HG02852 (cell line): Measurements from ENCODE around the gene USH2A.
"Not testable (repeated sequence)": the region's sequence is repeated elsewhere in the genome, so short reads cannot be mapped to it uniquely, and the experiment has no call there.

ENCODE experiments used
- ATAC-seq: cut with Tn5 transposase; IDR thresholded peaks from one replicate; pipeline ENCODE4 v1.9.1; 2021; ENCODE audit warnings: mild to moderate bottlenecking, moderate library complexity; ENCODE audit not compliant: unreplicated experiment

The USH2A gene

DNA sequence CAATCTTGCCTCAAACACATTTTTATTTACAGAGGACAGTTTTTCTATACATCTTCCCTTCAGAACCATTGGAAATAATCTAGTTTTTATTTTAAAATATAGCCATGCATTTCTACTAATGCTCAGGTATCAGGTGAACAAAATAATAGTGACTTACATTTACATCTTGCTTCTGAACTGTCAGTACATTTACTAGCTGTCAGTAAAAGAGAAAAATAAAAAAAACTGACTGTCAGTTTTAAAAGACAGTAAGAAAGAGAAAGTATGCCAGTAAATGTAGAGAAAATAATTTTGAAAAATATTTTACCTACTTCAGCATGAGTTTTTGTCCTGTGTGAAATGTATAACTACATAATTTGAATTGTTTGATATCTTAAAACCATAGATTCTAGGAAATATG lies 33.5 kb downstream of the USH2A start:
- no peak for ATAC-seq

DNA sequence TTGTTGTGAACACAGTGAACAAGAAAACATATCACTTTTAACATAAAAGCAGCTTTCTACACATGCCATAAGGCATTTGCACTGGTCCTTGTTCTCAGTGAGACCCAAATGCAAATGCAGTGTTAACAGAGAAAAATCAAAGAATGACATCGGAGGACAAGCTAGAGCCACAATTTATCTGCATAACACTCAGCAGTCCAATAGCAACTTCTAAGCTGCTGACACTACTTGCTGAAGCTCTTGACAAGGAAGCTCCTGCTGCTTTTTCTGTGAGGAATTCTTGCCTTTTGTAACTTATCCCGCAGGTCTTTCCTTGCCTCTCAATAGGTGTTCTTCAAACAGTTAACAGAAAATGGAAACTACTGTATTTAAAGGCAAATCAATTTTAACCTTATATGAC lies 34.7 kb downstream of the USH2A start:
- ATAC-seq: no peak

DNA sequence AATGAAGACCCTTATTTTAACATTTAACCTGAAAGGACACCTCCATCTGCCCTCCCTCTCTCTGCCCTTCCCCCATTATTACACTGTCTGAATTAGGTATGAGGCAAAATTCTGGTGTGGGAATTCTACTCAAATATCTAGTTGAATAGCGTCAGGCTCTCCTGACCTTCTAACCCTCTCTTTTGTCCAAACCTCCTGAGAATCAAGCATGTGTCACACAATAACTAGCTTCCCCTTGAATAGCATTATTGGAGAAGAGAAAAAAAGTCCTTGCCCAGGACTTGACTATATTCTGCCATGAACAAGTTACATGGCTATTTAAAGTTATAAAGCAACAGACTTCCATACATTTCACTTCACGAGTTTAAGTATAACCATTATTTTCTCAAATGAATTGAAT lies 35.5 kb downstream of the USH2A start:
- ATAC-seq: no peak

DNA sequence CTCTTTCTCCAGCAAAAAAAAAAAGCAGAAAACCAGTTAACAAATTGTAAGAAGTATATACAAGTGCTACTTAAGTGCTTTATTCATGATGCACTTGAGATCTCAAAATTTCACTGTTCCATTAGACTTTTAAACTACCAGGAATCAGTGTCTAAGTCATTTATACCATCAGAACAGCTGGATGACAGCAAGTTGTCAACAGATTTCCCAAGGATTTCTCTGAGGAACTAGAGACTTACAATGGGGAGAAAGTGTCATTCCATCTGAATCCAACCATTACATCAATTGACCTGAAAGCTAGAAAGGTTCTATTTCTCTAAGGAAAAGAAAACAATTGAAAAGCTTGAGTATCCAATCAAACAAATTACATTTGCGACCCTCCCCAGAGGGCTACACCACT lies 43.8 kb downstream of the USH2A start:
- ATAC-seq: no peak

DNA sequence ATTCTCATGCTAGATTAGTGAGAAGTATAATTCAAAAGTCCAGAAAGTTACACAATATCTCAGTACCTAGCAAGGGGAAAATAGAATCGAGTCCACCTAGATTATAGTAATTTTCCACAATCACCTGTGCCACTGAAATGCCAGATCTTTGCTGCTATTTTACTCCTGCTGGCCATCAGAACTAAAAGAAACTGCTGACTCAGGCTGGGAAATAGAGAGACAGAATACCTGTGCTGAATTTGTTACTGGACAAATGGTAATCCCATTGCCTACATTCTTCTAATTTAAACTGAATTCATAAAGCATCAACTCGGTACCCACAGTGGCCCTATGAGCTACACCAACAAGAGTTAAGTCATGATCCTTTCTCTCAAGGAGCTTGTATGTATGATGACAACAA lies 55.0 kb downstream of the USH2A start:
- ATAC-seq: no peak

DNA sequence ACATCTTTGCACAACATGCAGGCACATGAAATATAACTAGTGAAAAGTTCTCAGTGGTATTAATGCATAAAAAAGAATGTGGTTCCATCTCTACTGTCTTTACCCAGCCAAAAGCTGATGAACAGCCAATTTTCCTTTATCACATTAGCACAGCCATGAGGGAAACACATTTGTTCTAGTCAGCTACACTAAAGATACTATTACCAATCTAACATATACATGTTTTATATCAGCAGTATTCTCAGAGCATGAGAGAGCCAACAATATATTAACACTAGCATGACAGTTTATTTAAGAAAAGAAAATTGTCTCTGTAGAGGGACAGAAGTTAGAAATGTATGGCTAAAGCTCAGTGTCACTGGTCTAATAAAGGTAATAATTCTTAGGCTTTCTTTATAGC lies 56.3 kb downstream of the USH2A start:
- ATAC-seq: no peak

DNA sequence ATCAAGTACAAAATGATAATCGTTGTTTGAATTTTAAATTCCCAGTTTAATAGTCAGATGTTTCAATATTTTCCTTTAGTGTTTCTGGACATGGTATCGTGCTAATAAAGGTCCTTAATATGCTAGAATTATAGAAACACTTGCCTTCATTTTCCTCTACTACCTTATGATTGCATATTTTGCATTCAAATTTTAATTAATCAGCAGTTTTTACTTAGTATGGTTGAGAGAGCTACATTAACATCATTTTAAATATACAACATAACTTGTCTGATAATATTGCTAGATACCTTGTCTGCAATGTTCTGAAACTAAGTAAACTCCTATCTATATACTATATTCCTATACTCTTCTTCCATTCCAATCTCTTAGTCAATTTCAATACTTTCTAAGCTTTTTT lies 66.3 kb downstream of the USH2A start:
- no peak for ATAC-seq

DNA sequence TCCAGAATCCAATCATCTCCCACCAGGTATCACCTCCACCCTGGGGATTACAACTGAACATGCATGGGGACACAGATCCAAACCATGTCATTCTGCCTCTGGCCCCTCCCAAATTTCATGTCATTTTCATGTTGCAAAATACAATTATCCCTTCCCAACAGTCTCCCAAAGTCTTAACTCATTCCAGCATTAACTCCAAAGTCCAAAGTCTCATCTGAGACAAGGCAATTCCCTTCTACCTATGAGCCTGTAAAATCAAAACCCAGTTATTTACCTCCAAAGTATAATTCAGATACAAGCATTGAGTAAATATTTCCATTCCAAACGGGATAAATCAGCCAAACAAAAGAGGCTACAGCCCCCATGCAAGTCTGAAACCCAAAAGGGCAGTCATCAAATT lies 73.1 kb downstream of the USH2A start:
- ATAC-seq: no peak

DNA sequence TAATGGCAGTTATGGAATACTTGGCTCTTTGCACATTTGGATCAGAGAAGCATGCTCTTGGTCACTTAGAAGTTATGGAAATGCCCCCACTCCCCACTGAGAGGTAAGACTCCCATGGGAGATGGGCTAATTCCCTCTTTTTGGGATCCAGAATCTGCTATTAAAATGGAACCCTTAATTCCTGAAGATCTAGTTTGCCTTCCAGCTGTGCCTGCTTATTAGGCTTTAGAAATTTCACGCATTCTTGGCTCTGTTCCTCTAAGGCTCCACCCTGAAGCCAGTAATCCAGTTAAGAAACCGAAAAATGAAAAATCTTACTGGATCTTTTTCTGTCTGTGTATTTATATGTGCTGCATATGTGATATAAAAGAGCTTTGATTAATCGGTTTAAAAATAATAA lies 76.7 kb downstream of the USH2A start:
- ATAC-seq: no peak

DNA sequence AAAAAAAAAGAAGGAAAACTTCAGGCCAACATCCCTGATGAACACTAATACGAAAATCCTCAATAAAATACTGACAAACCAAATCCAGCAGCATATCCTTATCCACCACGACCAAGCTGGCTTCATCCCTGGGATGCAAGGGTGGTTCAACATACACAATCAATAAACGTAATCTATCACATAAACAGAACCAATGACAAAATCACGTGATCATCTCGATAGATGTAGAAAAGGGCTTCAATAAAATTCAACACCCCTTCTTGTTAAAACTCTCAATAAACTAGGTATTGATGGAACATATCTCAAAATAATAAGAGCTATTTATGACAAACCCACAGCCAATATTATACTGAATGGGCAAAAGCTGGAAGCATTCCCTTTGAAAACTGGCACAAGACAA lies 82.7 kb downstream of the USH2A start:
- ATAC-seq: not testable (repeated sequence)

DNA sequence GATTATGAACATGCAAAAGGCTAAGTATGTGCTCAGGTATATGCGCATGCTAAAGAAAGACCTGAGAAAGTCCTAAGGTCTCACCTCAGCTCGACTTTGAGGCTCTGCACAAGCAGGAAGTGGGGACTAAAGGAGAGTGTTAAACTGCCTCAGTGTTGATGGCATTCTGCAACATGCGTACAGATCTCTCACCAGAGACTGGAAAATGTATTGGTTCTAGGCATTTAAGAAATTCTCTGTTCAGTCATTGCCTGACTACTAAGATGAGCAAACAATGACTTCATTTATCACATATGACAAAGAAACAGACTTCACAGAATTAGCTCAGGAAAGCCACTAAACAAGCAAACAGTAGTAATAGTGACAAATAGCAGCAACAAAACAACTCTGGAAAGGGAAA lies 90.8 kb downstream of the USH2A start:
- peak; percentile 50 for ATAC-seq

DNA sequence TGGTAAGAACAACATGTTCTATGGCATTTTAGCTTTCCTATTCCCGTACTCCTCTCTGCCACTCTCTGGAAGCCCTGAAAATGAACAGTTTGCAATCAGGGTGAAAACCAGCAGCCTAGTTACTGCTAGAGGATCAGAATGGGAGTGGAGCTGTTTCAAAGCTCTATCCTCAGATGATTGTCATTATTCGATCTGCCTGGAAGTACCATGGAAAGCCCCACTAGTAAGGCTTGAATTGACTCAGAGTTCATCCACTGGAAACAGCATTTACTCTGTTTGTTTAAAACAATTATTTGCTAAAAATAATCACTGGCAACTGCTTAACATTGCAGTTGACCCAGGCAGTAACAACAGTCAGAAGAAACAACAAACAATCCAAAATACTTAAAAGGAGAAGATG lies 91.2 kb downstream of the USH2A start:
- ATAC-seq: peak; percentile 57

DNA sequence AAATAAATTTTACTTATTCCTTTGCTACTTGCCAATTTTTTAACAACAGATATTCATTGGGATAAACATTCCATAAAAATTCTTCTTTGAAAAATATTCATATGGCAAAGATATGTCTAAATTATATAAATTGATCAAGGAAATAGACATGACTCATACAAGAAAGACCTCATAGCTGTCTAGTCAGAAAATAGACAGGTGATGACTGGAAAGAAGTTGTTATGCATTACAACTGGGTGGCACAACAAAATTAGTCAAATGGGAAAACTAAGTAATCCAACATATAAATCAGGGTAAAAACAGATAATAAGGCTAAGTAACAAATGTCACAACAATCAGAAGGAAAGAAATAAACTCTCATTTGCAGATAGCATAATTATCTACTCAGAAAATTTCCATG lies 92.0 kb downstream of the USH2A start:
- no peak for ATAC-seq

DNA sequence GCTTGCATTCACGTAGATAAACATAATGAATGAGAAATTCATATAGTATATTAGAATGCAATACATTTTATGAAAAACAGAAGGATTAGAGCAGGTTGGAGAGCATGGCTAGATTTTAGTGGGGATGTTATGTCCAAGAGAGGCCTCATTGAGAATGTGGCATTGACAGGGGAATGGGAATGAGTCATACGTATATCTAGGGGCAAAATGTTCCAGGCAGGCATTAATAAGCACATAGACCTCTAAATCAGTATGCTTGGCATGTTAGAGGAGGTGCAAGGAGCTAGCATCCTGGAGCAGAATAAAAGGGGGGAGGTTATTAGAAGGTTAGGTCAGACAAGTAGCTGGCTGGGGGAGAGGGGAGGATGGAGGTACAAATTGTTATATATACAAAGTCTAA lies 93.0 kb downstream of the USH2A start:
- no peak for ATAC-seq

DNA sequence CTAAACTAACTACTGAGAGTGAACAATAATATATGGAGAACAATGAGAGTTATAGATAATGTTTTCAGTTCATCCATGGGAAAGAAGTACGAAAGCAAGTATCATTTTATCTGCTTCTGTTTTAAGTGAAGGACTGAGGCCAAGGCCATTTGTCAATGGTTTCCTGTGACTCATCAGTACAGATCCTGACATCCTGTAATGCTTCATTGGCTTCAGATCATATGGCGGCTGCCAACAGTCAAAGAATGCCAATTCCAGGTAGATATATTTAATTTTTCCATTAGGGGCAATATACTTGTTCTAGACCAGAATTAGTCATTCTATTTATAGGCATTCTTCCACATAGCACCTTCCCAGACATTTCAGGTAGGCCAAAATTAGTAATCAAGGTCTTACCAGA lies 97.3 kb downstream of the USH2A start:
- ATAC-seq: no peak

DNA sequence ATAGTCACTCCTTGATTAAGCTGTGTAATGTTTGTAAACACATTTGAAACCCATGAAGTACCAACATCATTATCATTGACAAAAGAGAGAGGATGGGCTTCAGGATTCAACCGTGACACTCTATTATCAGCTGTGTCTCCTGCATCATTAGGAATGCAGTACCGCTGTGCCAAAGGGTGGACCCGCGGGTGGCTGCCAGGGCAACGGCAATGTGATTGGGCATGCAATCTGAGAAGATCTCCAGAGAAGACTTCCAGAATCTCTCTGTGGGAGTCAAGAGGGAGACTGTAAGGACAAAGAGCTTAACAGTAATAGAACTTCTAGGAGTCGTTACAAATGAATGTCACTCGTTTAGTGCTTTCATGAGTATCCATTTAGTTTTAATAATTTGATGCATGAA lies 97.9 kb downstream of the USH2A start:
- ATAC-seq: no peak

DNA sequence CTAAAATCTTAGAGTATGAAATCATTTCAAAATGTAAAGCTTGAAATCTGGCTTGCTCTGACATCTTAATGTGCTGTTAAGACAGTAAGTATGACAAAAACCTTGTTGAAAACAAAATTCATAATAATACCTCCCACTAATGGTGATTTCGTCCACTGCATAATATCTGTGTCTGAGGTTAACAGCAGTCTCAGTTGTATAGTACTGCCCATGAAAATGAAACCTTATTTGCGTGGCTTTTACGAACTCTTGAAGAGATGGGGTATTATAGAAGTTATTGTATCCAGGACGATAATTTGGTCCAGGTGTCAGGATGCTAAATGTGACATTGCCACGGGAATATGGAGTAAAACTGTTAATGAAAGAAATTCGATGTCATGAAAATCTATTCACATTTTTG lies 99.9 kb downstream of the USH2A start:
- no peak for ATAC-seq

DNA sequence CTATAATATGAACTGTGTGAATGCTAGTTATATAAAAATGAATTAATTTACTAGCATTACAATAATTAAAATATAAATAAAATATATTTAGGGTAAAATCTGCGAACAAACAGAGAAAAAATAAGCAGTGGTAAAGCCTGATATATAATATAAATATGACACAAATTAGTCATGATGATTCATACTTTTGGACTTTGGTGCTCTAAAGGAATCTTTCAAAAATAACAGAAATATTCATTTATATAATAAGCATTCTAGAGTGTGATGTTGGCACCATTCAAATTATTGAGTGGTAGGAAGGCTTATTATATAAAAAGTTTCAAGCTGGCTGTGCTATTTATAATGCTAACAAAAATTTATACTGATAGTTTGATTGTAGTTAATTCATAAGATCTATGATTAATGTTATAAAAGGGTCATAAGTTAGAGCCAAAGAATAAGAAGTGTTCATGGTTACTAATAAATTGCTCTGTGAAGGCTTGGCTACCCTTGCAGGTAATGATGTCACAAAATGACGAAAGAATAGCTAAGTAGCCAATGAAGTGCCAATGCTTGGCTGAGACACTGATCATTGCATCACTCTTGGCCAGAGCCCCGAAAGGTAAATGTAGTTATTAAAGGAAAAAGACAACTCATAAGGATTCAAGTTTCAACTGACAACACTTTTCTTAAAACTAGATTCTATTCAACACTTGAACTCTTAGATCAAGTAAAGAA lies 108.7 kb downstream of the USH2A start:
- ATAC-seq: no peak

DNA sequence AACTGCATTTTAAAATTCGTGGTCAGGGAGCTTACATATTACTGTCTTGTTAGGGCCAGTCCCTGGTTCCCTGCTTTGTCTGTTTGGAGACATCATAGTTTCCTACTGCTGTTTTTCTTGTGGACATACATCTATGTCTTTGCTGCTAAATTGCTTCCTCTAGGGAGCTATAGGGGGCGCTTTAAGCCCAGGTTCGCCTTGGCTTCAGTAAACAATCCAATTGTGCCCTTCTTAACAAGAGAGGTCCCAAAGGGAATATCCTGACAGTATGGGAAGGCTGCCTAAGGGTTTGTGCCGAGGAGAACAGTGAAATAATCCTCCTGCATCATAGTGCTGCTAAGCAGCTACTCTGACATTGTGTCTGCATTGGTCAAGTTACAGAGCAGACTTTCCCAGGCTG lies 112.5 kb downstream of the USH2A start:
- ATAC-seq: peak; percentile 57

DNA sequence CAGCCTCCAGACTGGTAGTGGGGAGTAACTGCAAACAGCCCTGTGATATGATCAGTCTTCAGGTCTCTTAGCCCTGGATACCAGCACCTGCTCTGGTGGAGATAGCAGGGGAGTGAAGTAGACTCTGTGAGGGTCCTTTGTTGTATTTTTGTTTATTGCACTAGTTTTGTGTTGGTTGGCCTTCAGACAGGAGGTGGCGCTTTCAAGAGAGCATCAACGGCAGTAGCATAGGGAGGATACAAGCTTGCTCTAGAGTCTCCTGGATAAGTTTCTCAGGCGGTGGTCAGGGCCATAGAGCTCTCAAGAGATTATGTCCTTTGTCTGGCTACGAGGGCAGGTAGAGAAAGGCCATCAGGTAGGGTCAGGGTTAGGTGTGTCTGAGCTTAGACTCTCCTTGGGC lies 116.4 kb downstream of the USH2A start:
- ATAC-seq: no peak

DNA sequence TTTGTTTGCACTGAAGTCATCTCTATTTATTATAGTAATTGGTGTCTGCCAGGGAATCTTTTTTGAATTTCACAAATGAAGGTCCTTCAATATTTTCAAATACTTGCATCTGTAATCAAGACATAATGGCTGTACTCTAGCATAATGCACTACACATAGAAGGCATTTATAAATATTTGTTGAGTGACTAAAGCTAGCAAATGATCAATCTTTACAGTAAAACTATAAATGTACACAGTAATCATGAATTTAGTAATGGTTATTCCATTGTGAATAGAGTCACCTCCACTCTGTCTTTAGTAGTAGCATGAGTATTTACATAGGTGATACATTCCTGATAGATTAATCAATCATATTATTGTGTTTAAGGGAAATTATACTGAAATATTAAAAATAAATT lies 119.6 kb downstream of the USH2A start:
- ATAC-seq: no peak

DNA sequence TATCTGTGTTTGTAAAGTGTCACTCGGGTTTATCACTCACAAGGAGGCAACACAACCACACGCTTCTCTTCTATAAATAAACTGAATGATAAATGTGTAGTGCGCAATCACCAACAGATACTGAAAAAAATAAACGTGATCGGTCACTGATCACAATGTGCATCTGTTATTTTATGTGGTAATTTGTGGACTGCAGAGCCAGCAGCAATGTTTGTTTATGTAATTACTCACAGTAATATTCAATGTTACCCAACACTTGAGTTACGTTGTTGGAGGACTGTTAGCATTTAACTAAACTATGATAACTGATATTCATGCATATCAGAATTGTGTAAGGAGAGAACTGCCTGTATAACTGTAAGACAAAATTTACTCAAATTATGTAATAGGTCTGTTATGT lies 129.6 kb downstream of the USH2A start:
- no peak for ATAC-seq

DNA sequence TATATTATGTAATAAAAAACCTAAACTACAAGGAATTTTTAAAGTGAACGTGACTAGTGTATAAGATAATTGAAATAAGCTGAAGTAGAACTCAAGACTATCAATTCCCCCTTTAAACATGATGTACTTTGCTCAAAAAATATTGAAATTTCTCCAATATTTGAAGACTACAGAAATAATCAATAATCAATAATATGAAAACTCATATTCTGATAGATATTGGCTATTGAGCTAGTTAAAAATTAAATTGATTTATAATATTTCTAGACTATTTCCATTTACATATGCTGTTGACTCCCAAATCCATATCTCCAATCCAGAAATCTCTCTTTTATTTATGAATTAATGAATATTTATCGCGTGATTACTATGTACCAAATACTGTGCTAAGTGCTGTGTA lies 133.2 kb downstream of the USH2A start:
- ATAC-seq: no peak
